Measurements from ENCODE around the gene NUP54. TPM values are rescaled to one million over a fixed set of nuclear protein-coding genes. Genes with fewer than 3 reads are reported as not detected.

NUP54 gene
- total and polyA plus RNA-seq, 2 experiments from 2014 or later: 37.6 to 47.3 TPM

DNA sequence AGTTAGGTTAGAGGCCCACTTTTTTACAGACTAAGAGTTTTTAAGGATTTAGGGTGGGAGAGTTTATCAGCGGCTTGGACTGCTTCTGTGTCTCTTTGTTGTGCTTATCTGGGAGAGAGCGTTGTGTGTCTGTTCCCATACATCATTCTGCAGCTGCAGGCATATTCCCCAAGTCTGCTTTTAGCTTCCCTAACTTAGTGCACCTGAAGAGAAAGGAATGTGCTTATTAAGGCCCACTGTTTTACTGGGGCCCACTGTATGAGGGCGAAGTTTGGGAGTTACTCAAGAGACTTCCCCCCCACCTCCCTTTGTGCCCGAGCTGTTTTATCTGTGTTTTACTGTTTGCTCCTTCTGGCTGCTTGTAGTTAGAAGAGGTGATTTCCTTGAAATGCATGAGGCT is 41.8 kb downstream of the NUP54 start:
- Histone ChIP-seq H3K36me3 (ENCODE audit: low read depth) (no peaks in the 10 kb centered on the region), H3K4me1 (ENCODE audit: insufficient read depth) (no peaks in the 10 kb centered on the region), H3K27me3 (replicated peaks; ENCODE audit: insufficient read depth) (0 out of 2 replicates have a peak, but pooled peaks cover 3% of the 10 kb centered on the region), H3K4me3 (no peak overlapping the region), H3F3A (ENCODE audit: insufficient read depth) (no peaks in the 10 kb centered on the region), H4K20me1 (ENCODE audit: insufficient read depth) (no peaks in the 10 kb centered on the region), H3K4me2 (ENCODE audit: unreplicated experiment) (no peak overlapping the region), H3K27ac (no peak overlapping the region), H3K79me2 (ENCODE audit: insufficient read depth) (no peaks in the 10 kb centered on the region), H3K9ac (no peak overlapping the region), H3K9me3 (ENCODE audit: low read depth) (no peaks in the 10 kb centered on the region), H3K9me2 (ENCODE audit: insufficient read depth) (no peaks in the 10 kb centered on the region), H2AFZ (no peak overlapping the region)
- DNase-seq: no peak
- no peak for TF ChIP-seq EZH2phosphoT487 (IDR thresholded peaks at IDR 0.05; ENCODE audit: insufficient read depth, low read depth)
- no peak for TF ChIP-seq EZH2 (IDR thresholded peaks at IDR 0.05; ENCODE audit: insufficient read depth, poor library complexity, severe bottlenecking)
- in situ Hi-C loops (cut with MboI): no loop called here
- 59 to 75% methylated on average over 4 of the region's 4 CpGs for WGBS, 2 experiments (ENCODE audit: low coverage in 1 of 2, low lambda C conversion rate in 2 of 2, missing lambda C conversion rate in 2 of 2)

DNA sequence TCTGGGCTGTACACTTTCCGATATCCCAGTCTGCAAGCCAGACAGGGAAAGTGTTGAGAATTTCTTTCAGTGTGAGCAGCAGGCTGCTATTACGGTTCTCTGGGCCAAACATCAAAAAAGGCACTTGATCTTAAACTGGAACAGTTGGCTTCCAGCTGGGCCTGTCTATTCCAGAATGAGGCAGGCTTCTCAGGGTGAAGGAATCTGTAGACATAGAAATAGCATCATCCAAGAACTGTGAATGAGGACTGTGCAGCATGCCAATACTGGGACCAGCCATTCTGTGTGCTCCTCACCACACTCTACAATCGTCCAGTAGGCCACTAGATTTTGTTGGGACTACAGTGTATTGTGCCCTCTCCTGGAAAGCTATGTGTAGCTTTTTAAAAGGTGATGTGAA is 42.5 kb downstream of the NUP54 start:
- Histone ChIP-seq H4K20me1 (ENCODE audit: insufficient read depth) (no peaks in the 10 kb centered on the region), H3K79me2 (ENCODE audit: insufficient read depth) (no peaks in the 10 kb centered on the region), H3K9me3 (ENCODE audit: low read depth) (no peaks in the 10 kb centered on the region), H3F3A (ENCODE audit: insufficient read depth) (no peaks in the 10 kb centered on the region), H3K27ac (no peak overlapping the region), H3K4me1 (ENCODE audit: insufficient read depth) (no peaks in the 10 kb centered on the region), H3K9me2 (ENCODE audit: insufficient read depth) (no peaks in the 10 kb centered on the region), H3K4me2 (ENCODE audit: unreplicated experiment) (no peak overlapping the region), H2AFZ (no peak overlapping the region), H3K36me3 (ENCODE audit: low read depth) (no peaks in the 10 kb centered on the region), H3K9ac (no peak overlapping the region), H3K27me3 (replicated peaks; ENCODE audit: insufficient read depth) (peaks cover 9% of the 10 kb centered on the region; the same call in 1 of the 2 replicates), H3K4me3 (no peak overlapping the region)
- in situ Hi-C loops (cut with MboI): no loop called here
- TF ChIP-seq EZH2 (IDR thresholded peaks at IDR 0.05; ENCODE audit: insufficient read depth, poor library complexity, severe bottlenecking) (no peak), EZH2phosphoT487 (IDR thresholded peaks at IDR 0.05; ENCODE audit: insufficient read depth, low read depth) (no peak)
- WGBS, 2 experiments (ENCODE audit: low coverage in 1 of 2, low lambda C conversion rate in 2 of 2, missing lambda C conversion rate in 2 of 2): 19 to 28% methylated on average over 3 of the region's 3 CpGs
- DNase-seq: no peak

DNA sequence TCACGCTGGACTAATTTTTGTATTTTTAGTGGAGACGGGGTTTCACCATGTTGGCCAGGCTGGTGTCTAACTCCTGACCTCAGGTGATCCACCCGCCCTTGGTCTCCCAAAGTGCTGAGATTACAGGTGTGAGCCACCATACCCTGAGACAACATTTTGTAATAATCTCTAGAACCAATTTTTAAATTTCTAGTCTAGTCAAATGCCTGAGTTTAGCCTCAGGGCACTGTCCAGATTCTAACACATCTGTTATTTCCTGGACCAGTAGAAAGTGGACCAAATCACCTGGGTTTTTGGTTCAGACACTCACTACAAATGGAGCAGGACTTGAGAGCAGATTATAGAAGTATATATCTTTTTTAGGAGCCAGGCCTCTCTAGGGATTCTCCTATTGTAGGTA is 52.1 kb downstream of the NUP54 start:
- no peaks in the 10 kb centered on the region for H3K79me2 ChIP-seq (ENCODE audit: insufficient read depth)
- in situ Hi-C loops (cut with MboI): no loop called here
- H3K9me2 ChIP-seq (ENCODE audit: insufficient read depth): no peaks in the 10 kb centered on the region
- DNase-seq: no peak
- H3K4me3 ChIP-seq: no peak overlapping the region
- H3K27ac ChIP-seq: no peak overlapping the region
- H3F3A ChIP-seq (ENCODE audit: insufficient read depth): peaks cover 3% of the 10 kb centered on the region
- H3K9ac ChIP-seq: no peak overlapping the region
- TF ChIP-seq EZH2 (IDR thresholded peaks at IDR 0.05; ENCODE audit: insufficient read depth, poor library complexity, severe bottlenecking) (no peak), EZH2phosphoT487 (IDR thresholded peaks at IDR 0.05; ENCODE audit: insufficient read depth, low read depth) (no peak)
- peaks cover 13% of the 10 kb centered on the region; the same call in 1 of the 2 replicates for H3K27me3 ChIP-seq (replicated peaks; ENCODE audit: insufficient read depth)
- H3K4me2 ChIP-seq (ENCODE audit: unreplicated experiment): no peak overlapping the region
- H3K9me3 ChIP-seq (ENCODE audit: low read depth): no peaks in the 10 kb centered on the region
- peaks cover 1% of the 10 kb centered on the region; the same call in 1 of the 2 replicates for H3K4me1 ChIP-seq (ENCODE audit: insufficient read depth)
- no peak overlapping the region for H2AFZ ChIP-seq
- no peaks in the 10 kb centered on the region for H4K20me1 ChIP-seq (ENCODE audit: insufficient read depth)
- 71 to 74% methylated on average over 3 of the region's 3 CpGs for WGBS, 2 experiments (ENCODE audit: low coverage in 1 of 2, low lambda C conversion rate in 2 of 2, missing lambda C conversion rate in 2 of 2)
- H3K36me3 ChIP-seq (ENCODE audit: low read depth): no peaks in the 10 kb centered on the region

DNA sequence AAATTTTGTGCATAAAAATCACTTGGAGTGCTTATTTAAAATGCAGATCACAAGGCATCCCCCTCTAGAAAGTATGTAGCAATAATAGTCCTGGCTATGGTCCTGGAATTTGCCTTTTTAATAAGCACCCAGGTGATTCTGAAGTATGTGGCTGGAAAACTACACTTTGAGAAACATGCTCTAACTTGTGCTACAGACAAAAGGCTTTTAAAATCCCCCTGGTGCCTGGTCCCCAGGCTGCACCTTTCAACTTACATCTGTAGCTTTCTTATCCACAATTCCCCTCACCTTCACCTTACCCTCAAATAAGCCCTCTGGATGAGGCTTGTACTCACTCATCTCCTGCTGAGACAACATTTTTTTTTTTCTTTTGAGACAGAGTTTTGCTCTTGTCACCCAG is 52.6 kb downstream of the NUP54 start:
- H3K9me3 ChIP-seq (ENCODE audit: low read depth): no peaks in the 10 kb centered on the region
- H3K36me3 ChIP-seq (ENCODE audit: low read depth): no peaks in the 10 kb centered on the region
- H4K20me1 ChIP-seq (ENCODE audit: insufficient read depth): no peaks in the 10 kb centered on the region
- no peak overlapping the region for H3K9ac ChIP-seq
- H3K4me2 ChIP-seq (ENCODE audit: unreplicated experiment): no peak overlapping the region
- in situ Hi-C loops (cut with MboI): no loop called here
- peaks cover 8% of the 10 kb centered on the region for H3F3A ChIP-seq (ENCODE audit: insufficient read depth)
- DNase-seq: no peak
- peaks cover 6% of the 10 kb centered on the region for H3K4me1 ChIP-seq (ENCODE audit: insufficient read depth)
- H3K9me2 ChIP-seq (ENCODE audit: insufficient read depth): no peaks in the 10 kb centered on the region
- no peaks in the 10 kb centered on the region for H3K79me2 ChIP-seq (ENCODE audit: insufficient read depth)
- no peak overlapping the region for H3K27ac ChIP-seq
- no peak for TF ChIP-seq EZH2phosphoT487 (IDR thresholded peaks at IDR 0.05; ENCODE audit: insufficient read depth, low read depth)
- TF ChIP-seq EZH2 (IDR thresholded peaks at IDR 0.05; ENCODE audit: insufficient read depth, poor library complexity, severe bottlenecking): no peak
- no peak overlapping the region for H3K4me3 ChIP-seq
- no peak overlapping the region for H2AFZ ChIP-seq
- H3K27me3 ChIP-seq (replicated peaks; ENCODE audit: insufficient read depth): 0 out of 2 replicates have a peak, but pooled peaks cover 10% of the 10 kb centered on the region

DNA sequence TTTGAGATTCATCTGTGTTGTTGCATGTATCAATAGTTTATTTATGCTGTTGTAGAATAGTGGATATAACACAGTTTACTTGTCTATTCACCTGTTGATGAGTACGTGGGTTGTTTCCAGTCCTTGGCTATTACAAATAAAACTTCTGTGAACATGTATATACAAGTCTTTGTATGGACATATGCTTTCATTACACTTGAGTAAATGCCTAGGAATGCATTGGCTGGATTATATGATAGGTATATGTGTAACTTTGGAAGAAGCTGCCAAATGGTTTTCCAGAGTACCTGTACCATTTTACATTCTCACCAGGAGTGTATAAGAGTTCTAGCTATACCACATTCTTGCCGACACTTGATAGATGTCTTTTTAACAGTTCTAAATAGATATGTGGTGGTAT is 57.1 kb downstream of the NUP54 start:
- no peak for DNase-seq
- Histone ChIP-seq H3K79me2 (ENCODE audit: insufficient read depth) (no peaks in the 10 kb centered on the region), H3K4me2 (ENCODE audit: unreplicated experiment) (no peak overlapping the region), H4K20me1 (ENCODE audit: insufficient read depth) (no peaks in the 10 kb centered on the region), H3F3A (ENCODE audit: insufficient read depth) (peaks cover 11% of the 10 kb centered on the region), H3K9me3 (ENCODE audit: low read depth) (no peaks in the 10 kb centered on the region), H3K9me2 (ENCODE audit: insufficient read depth) (no peaks in the 10 kb centered on the region), H2AFZ (no peak overlapping the region), H3K27me3 (replicated peaks; ENCODE audit: insufficient read depth) (no peaks in the 10 kb centered on the region), H3K4me3 (no peak overlapping the region), H3K27ac (no peak overlapping the region), H3K9ac (no peak overlapping the region), H3K4me1 (ENCODE audit: insufficient read depth) (peaks cover 16% of the 10 kb centered on the region), H3K36me3 (ENCODE audit: low read depth) (no peaks in the 10 kb centered on the region)
- no peak for TF ChIP-seq EZH2phosphoT487 (IDR thresholded peaks at IDR 0.05; ENCODE audit: insufficient read depth, low read depth)
- TF ChIP-seq EZH2 (IDR thresholded peaks at IDR 0.05; ENCODE audit: insufficient read depth, poor library complexity, severe bottlenecking): no peak
- 73 to 76% methylated on average over 2 of the region's 2 CpGs for WGBS, 2 experiments (ENCODE audit: low coverage in 1 of 2, low lambda C conversion rate in 2 of 2, missing lambda C conversion rate in 2 of 2)
- in situ Hi-C loops (cut with MboI): no loop called here

Measured in GM23248 (cell line).